ENCODE data around the gene RBM20.

GRCh38 chr10:110696436-110696835 is 52.3 kb downstream of the RBM20 start:
- no peak for TF ChIP-seq TCF7L2 (IDR thresholded peaks at IDR 0.05; ENCODE audit: low read depth, low read length)
- TF ChIP-seq MXI1 (IDR thresholded peaks at IDR 0.05; ENCODE audit: borderline replicate concordance, low read depth, low read length), result no peak
- no peak for TF ChIP-seq GZF1 (CRISPR knock-in tag; IDR thresholded peaks at IDR 0.05)
- no peak for TF ChIP-seq KIAA2018 (CRISPR knock-in tag; IDR thresholded peaks at IDR 0.05; ENCODE audit: borderline replicate concordance)
- TF ChIP-seq, protein P1, sequence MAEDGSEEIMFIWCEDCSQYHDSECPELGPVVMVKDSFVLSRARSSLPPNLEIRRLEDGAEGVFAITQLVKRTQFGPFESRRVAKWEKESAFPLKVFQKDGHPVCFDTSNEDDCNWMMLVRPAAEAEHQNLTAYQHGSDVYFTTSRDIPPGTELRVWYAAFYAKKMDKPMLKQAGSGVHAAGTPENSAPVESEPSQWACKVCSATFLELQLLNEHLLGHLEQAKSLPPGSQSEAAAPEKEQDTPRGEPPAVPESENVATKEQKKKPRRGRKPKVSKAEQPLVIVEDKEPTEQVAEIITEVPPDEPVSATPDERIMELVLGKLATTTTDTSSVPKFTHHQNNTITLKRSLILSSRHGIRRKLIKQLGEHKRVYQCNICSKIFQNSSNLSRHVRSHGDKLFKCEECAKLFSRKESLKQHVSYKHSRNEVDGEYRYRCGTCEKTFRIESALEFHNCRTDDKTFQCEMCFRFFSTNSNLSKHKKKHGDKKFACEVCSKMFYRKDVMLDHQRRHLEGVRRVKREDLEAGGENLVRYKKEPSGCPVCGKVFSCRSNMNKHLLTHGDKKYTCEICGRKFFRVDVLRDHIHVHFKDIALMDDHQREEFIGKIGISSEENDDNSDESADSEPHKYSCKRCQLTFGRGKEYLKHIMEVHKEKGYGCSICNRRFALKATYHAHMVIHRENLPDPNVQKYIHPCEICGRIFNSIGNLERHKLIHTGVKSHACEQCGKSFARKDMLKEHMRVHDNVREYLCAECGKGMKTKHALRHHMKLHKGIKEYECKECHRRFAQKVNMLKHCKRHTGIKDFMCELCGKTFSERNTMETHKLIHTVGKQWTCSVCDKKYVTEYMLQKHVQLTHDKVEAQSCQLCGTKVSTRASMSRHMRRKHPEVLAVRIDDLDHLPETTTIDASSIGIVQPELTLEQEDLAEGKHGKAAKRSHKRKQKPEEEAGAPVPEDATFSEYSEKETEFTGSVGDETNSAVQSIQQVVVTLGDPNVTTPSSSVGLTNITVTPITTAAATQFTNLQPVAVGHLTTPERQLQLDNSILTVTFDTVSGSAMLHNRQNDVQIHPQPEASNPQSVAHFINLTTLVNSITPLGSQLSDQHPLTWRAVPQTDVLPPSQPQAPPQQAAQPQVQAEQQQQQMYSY (CRISPR knock-in tag; IDR thresholded peaks at IDR 0.05), result no peak
- TF ChIP-seq RNF2 (conservative IDR thresholded peaks at IDR 0.05; ENCODE audit: low read depth), result no peak
